Measurements from ENCODE around the gene CYP4F11. TPM values are rescaled to one million over a fixed set of nuclear protein-coding genes. Genes with fewer than 3 reads are reported as not detected.

CYP4F11 gene
- total RNA-seq, 1 donor from 2014 or later = not detected

DNA sequence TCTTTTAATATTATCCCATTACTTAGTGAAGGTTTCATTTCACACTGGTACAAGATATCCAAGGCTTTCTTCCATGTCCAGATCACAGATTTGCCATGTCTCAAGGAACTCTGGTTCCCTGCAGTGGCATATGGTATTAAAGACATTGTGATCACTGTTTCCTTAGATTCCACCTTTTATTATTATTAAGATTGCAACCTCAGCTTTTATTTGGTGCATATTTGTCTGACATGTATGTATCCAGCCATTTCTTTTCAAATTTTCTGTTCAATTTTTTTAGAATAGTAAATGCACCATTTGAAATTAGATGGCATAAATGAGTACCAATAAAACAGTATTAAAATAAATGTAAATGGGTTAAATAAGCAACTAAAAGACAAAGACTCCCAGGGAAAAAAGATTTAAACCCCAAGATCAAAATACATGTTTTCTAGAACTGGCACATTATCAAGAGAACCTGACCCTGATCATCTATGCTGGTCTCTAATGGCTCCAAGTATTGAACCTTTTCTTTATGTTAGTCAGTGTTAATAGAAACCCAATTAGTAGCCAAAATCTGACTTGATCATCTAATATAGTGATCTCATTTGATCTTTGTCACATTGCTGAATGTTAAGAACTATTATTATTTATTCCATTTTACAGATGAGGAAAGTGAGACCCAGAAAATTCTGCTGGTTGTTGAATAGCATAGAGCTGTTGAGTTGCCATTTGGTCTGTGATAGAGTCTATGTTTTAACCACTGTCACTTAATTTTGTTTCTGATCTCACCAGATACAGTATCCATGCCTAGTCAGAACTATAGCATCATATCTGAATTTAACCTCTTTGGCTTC, 14.1 kb upstream of the CYP4F11 start, which contains the start of gene OR10H4:
TSS of gene OR10H4 (plus strand) at position 786 of the 836 bp plus-strand sequence. CDS start at position 786, 0 bp downstream.
- Histone ChIP-seq H3K79me2 (ENCODE audit: low read depth) (no peaks in the 10 kb centered on the region), H3K4me2 (no peak within 1 kb of the TSS), H4K20me1 (ENCODE audit: low read depth) (no peaks in the 10 kb centered on the region), H3F3A (ENCODE audit: low read depth) (no peaks in the 10 kb centered on the region), H2AFZ (replicated peaks) (no peak within 1 kb of the TSS), H3K27ac (no peak within 1 kb of the TSS), H3K36me3 (no peaks in the 10 kb centered on the region), H3K27me3 (no peaks in the 10 kb centered on the region), H3K9me3 (ENCODE audit: low read depth) (peaks cover 27% of the 10 kb centered on the region), H3K4me3 (no peak within 1 kb of the TSS), H3K4me1 (no peaks in the 10 kb centered on the region), H3K9ac (no peak within 1 kb of the TSS)
- no peak for TF ChIP-seq EZH2phosphoT487 (IDR thresholded peaks at IDR 0.05)
- TF ChIP-seq EZH2 (IDR thresholded peaks at IDR 0.05) = no peak
- TF ChIP-seq, protein P1, sequence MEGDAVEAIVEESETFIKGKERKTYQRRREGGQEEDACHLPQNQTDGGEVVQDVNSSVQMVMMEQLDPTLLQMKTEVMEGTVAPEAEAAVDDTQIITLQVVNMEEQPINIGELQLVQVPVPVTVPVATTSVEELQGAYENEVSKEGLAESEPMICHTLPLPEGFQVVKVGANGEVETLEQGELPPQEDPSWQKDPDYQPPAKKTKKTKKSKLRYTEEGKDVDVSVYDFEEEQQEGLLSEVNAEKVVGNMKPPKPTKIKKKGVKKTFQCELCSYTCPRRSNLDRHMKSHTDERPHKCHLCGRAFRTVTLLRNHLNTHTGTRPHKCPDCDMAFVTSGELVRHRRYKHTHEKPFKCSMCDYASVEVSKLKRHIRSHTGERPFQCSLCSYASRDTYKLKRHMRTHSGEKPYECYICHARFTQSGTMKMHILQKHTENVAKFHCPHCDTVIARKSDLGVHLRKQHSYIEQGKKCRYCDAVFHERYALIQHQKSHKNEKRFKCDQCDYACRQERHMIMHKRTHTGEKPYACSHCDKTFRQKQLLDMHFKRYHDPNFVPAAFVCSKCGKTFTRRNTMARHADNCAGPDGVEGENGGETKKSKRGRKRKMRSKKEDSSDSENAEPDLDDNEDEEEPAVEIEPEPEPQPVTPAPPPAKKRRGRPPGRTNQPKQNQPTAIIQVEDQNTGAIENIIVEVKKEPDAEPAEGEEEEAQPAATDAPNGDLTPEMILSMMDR (IDR thresholded peaks at IDR 0.05) = no peak
- Mint-ChIP-seq H3K9me3 (peaks cover 15% of the 10 kb centered on the region), H3K4me3 (no peak within 1 kb of the TSS), H3K36me3 (no peaks in the 10 kb centered on the region), H3K27ac (no peak within 1 kb of the TSS), H3K4me1 (no peaks in the 10 kb centered on the region), H3K27me3 (ENCODE audit: insufficient read depth, low read depth) (no peaks in the 10 kb centered on the region)
- DNase-seq (ENCODE audit: low spot score) = no peak

DNA sequence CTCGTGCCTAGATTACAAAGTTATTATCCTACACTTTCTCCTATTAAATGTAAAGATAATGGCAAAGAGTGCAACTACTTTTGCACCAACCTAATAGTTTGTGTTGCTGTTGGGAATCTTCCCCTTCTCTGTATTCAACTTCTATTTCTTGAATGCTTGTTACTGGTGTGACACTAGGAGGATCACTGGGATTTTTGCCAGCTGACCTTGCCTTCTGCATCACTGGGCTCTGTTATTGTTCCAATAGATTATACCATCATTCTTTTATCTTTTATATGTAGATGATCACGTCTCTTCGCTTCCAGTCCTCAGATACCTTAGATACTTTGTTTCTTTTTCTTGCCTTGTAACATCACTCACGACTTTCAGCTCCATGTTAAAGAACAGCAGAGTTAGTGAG, 11.0 kb upstream of the CYP4F11 start:
- H3K4me2 ChIP-seq = no peak overlapping the region
- no peaks in the 10 kb centered on the region for H3K79me2 ChIP-seq (ENCODE audit: low read depth)
- no peak overlapping the region for H3K9ac ChIP-seq
- no peak overlapping the region for H2AFZ ChIP-seq (replicated peaks)
- Mint-ChIP-seq H3K4me1 (no peaks in the 10 kb centered on the region), H3K9me3 (peaks cover 15% of the 10 kb centered on the region), H3K27me3 (ENCODE audit: insufficient read depth, low read depth) (no peaks in the 10 kb centered on the region), H3K36me3 (no peaks in the 10 kb centered on the region), H3K27ac (no peak overlapping the region), H3K4me3 (no peak overlapping the region)
- H3K4me1 ChIP-seq = no peaks in the 10 kb centered on the region
- no peak for DNase-seq (ENCODE audit: low spot score)
- no peaks in the 10 kb centered on the region for H3F3A ChIP-seq (ENCODE audit: low read depth)
- H3K9me3 ChIP-seq (ENCODE audit: low read depth) = peaks cover 33% of the 10 kb centered on the region
- H3K36me3 ChIP-seq = no peaks in the 10 kb centered on the region
- no peaks in the 10 kb centered on the region for H3K27me3 ChIP-seq
- no peak overlapping the region for H3K4me3 ChIP-seq
- no peaks in the 10 kb centered on the region for H4K20me1 ChIP-seq (ENCODE audit: low read depth)
- TF ChIP-seq EZH2 (IDR thresholded peaks at IDR 0.05) (no peak), EZH2phosphoT487 (IDR thresholded peaks at IDR 0.05) (no peak)
- TF ChIP-seq, protein P1 (IDR thresholded peaks at IDR 0.05) = no peak
- H3K27ac ChIP-seq = no peak overlapping the region

DNA sequence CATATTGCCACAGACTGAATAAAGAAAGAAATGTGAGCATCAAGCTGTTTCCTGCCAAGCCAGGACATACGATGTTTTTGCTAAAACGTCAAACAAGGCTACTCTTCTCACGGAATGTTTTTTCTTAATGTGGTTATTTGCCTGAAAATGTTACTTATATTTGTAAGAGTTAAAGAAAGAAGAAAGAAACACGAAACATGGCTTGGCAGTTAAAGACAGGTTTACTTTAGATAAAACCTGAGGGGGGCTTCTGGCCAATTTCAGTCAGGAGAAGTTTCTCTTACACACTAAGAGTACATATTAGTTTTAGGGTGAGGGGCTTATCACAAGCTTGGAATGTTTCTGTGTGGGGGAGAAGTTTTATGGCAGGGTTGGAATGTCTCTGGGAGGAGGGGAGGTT, 10.1 kb upstream of the CYP4F11 start:
- no peak overlapping the region for H3K27ac ChIP-seq
- H3K4me1 ChIP-seq = no peaks in the 10 kb centered on the region
- no peak overlapping the region for H3K4me3 Mint-ChIP-seq
- no peaks in the 10 kb centered on the region for H3F3A ChIP-seq (ENCODE audit: low read depth)
- no peak for DNase-seq (ENCODE audit: low spot score)
- no peak overlapping the region for H3K9ac ChIP-seq
- TF ChIP-seq EZH2phosphoT487 (IDR thresholded peaks at IDR 0.05) (no peak), EZH2 (IDR thresholded peaks at IDR 0.05) (no peak)
- TF ChIP-seq, protein P1 (IDR thresholded peaks at IDR 0.05) = no peak
- H3K9me3 ChIP-seq (ENCODE audit: low read depth) = peaks cover 33% of the 10 kb centered on the region
- H3K4me1 Mint-ChIP-seq = no peaks in the 10 kb centered on the region
- no peak overlapping the region for H3K4me2 ChIP-seq
- no peaks in the 10 kb centered on the region for H3K36me3 Mint-ChIP-seq
- H2AFZ ChIP-seq (replicated peaks) = no peak overlapping the region
- H3K4me3 ChIP-seq = no peak overlapping the region
- H3K27me3 ChIP-seq = no peaks in the 10 kb centered on the region
- H4K20me1 ChIP-seq (ENCODE audit: low read depth) = no peaks in the 10 kb centered on the region
- H3K27ac Mint-ChIP-seq = no peak overlapping the region
- no peaks in the 10 kb centered on the region for H3K79me2 ChIP-seq (ENCODE audit: low read depth)
- H3K36me3 ChIP-seq = no peaks in the 10 kb centered on the region
- H3K9me3 Mint-ChIP-seq = peaks cover 18% of the 10 kb centered on the region
- H3K27me3 Mint-ChIP-seq (ENCODE audit: insufficient read depth, low read depth) = peaks cover 2% of the 10 kb centered on the region
